CD14-positive monocyte (primary cell): ENCODE data around the gene CPS1. TPM values are rescaled to one million over a fixed set of nuclear protein-coding genes. Genes with fewer than 3 reads are reported as not detected.

Source experiments
- DNase-seq, 3 donors: peaks; one replicate each; pipeline ENCODE4 v3.0.0-alpha.2; 2011 to 2022
- H2AFZ ChIP-seq: 2 replicates; pipeline ENCODE4 v1.6.0; 2012; ENCODE audit warnings: mild to moderate bottlenecking, low read depth, low read length, inconsistent platforms; ENCODE audit not compliant: insufficient read depth, poor library complexity, severe bottlenecking
- H3K27ac ChIP-seq, 2 donors: 1 replicate in 1 of 2; 2 replicates in 1 of 2; pipeline ENCODE4 v1.5.1; 2012 to 2013; ENCODE audit warnings: low read length in 2 of 2, control low read depth in 1 of 2, inconsistent platforms in 1 of 2, low read depth in 1 of 2, mild to moderate bottlenecking in 1 of 2
- H3K27me3 ChIP-seq, 2 donors: one replicate each; pipeline versions ENCODE4 v1.6.0 to v1.6.1; 2011 to 2013; ENCODE audit warnings: low read length in 2 of 2; ENCODE audit not compliant: control insufficient read depth in 2 of 2, insufficient read depth in 2 of 2
- H3K36me3 ChIP-seq, 2 donors: replicated peaks in 1 of 2; 1 replicate in 1 of 2; 2 replicates in 1 of 2; pipeline versions ENCODE4 v1.5.1 to v1.6.1; 2012 to 2013; ENCODE audit warnings: low read length in 2 of 2, control low read depth in 1 of 2, inconsistent platforms in 1 of 2, mild to moderate bottlenecking in 1 of 2; ENCODE audit not compliant: insufficient read depth in 2 of 2, control insufficient read depth in 1 of 2
- H3K4me1 ChIP-seq, 2 donors: 1 replicate in 1 of 2; 2 replicates in 1 of 2; pipeline versions ENCODE4 v1.5.1 to v1.6.1; 2012 to 2013; ENCODE audit warnings: low read length in 2 of 2, control low read depth in 1 of 2, inconsistent platforms in 1 of 2, mild to moderate bottlenecking in 1 of 2, moderate library complexity in 1 of 2; ENCODE audit not compliant: insufficient read depth in 2 of 2, control insufficient read depth in 1 of 2
- H3K4me2 ChIP-seq: replicated peaks from 2 replicates; pipeline ENCODE3; 2012; ENCODE audit warnings: low read length, moderate library complexity, mild to moderate bottlenecking; ENCODE audit not compliant: poor library complexity, severe bottlenecking; ENCODE audit errors: extremely low read depth
- H3K4me3 ChIP-seq, 3 experiments: fragments of 200-600 bp in 1 of 3; sonication (generic) in 1 of 3; replicated peaks in 1 of 3; 1 replicate in 2 of 3; 2 replicates in 1 of 3; pipeline ENCODE4 v1.5.1; 2011 to 2013; ENCODE audit warnings: low read length in 3 of 3, mild to moderate bottlenecking in 3 of 3, control low read depth in 2 of 3, low read depth in 2 of 3, inconsistent platforms in 1 of 3, moderate library complexity in 1 of 3
- H3K79me2 ChIP-seq: 2 replicates; pipeline ENCODE4 v1.6.0; 2012; ENCODE audit warnings: mild to moderate bottlenecking, control low read depth, inconsistent platforms, low read length, moderate library complexity; ENCODE audit not compliant: insufficient read depth
- H3K9ac ChIP-seq: 2 replicates; pipeline ENCODE4 v1.6.0; 2017; ENCODE audit warnings: low read length, mild to moderate bottlenecking; ENCODE audit not compliant: insufficient read depth, poor library complexity, severe bottlenecking
- H3K9me3 ChIP-seq, 2 donors: replicated peaks in 1 of 2; 1 replicate in 1 of 2; 2 replicates in 1 of 2; pipeline versions ENCODE4 v1.5.1 to v1.6.1; 2012 to 2013; ENCODE audit warnings: low read length in 2 of 2, control low read depth in 1 of 2; ENCODE audit not compliant: control insufficient read depth in 1 of 2, insufficient read depth in 1 of 2
- H4K20me1 ChIP-seq: 2 replicates; pipeline ENCODE4 v1.6.0; 2012; ENCODE audit warnings: mild to moderate bottlenecking, low read length, control low read depth, moderate library complexity; ENCODE audit not compliant: insufficient read depth
- H3K27ac Mint-ChIP-seq, 7 donors: one replicate each; pipeline ENCODE4 v1.8.0; 2020; ENCODE audit warnings: mild to moderate bottlenecking in 7 of 7, mixed read lengths in 7 of 7, moderate library complexity in 6 of 7, inconsistent platforms in 2 of 7
- H3K27me3 Mint-ChIP-seq, 3 donors: one replicate each; pipeline ENCODE4 v1.8.0; 2021 to 2022; ENCODE audit warnings: low read depth in 3 of 3, mild to moderate bottlenecking in 3 of 3, mixed read lengths in 3 of 3, moderate library complexity in 3 of 3, inconsistent platforms in 1 of 3
- H3K36me3 Mint-ChIP-seq, 2 donors: one replicate each; pipeline ENCODE4 v1.8.0; 2020; ENCODE audit warnings: mixed read lengths in 2 of 2, inconsistent platforms in 1 of 2, mild to moderate bottlenecking in 1 of 2
- H3K4me1 Mint-ChIP-seq: one replicate; pipeline ENCODE4 v1.8.0; 2020; ENCODE audit warnings: mild to moderate bottlenecking, mixed read lengths
- H3K4me3 Mint-ChIP-seq, 2 donors: one replicate each; pipeline ENCODE4 v1.8.0; 2020; ENCODE audit warnings: mild to moderate bottlenecking in 2 of 2, mixed read lengths in 2 of 2, moderate library complexity in 1 of 2
- H3K9me3 Mint-ChIP-seq, 7 donors: one replicate each; pipeline ENCODE4 v1.8.0; 2020 to 2022; ENCODE audit warnings: mixed read lengths in 7 of 7, mild to moderate bottlenecking in 6 of 7, moderate library complexity in 6 of 7, inconsistent platforms in 2 of 7
- CTCF ChIP-seq: fragments of 200-600 bp; IDR thresholded peaks from one replicate; pipeline ENCODE4 v1.8.0; 2022; ENCODE audit warnings: antibody characterized with exemption, mild to moderate bottlenecking
- WGBS: methylation state at CpG from one replicate; pipeline ENCODE4 v1.1.5; 2013; ENCODE audit warnings: missing lambda C conversion rate; ENCODE audit not compliant: insufficient coverage; 5-methylcytosine and 5-hydroxymethylcytosine counted together
- intact Hi-C, 2 donors: fragments of 100-400 bp; cut with micrococcal nuclease; formaldehyde crosslinking; loops; one replicate each; pipeline versions ENCODE4 v1.15.0 to v1.15.1; 2023
- polyA plus RNA-seq, 3 donors: library from polyadenylated mRNA; depleted of rRNA in 1 of 3; unstranded in 2 of 3; stranded (reverse) in 1 of 3; fragments of 300-500 nt in 2 of 3; fragments of >200 nt in 1 of 3; fragmentation: Illumina TruSeq in 2 of 3; gene quantifications; 1 replicate in 2 of 3; 2 replicates in 1 of 3; pipeline ENCODE4 v1.2.3, GENCODE V29; 2012 to 2021

CPS1 gene
- polyA plus RNA-seq, 3 donors = not detected

DNA sequence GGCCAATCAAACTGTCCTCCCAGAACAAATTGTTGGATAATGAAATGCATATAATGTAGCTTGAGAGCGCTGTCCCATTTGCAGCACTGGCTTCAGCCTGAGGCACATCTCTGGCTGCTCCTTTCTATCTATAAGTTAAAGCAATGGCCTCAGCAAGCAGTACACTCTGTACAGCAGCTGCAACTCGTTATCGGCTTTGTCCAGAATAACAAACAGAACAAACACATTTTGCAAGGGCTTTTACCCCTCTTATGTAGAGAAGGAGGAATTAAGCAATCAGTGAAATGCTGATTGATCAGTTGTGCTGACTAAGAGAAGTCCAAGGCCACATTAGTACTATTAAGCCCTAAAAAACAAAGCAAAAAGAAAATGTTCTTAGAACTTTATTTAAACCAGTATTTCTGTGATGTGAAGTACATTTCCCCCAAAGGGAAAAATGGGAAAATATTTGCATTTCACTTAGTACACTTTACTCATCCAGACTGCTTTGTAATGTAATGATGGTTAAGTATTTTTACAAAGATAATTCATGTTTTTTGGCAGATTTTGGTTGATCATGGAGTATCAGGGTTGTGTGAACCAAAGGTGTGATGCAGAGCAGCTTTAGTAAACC is 15.0 kb upstream of the CPS1 start:
- peaks cover 0 to 3% (median 1%) of the 10 kb centered on the region in 3 donors for H3K27me3 Mint-ChIP-seq
- H3K27ac ChIP-seq = no peak overlapping the region
- no peaks in the 10 kb centered on the region for H4K20me1 ChIP-seq
- H3K9me3 Mint-ChIP-seq = peaks cover 0 to 1% (median 0%) of the 10 kb centered on the region in 7 donors
- no peaks in the 10 kb centered on the region for H3K4me1 Mint-ChIP-seq
- DNase-seq = no peak
- TF ChIP-seq CTCF = no peak
- no peaks in the 10 kb centered on the region for H3K9me3 ChIP-seq
- no peaks in the 10 kb centered on the region for H3K27me3 ChIP-seq
- no peaks in the 10 kb centered on the region for H3K4me1 ChIP-seq
- no CpG with 5 or more reads among the region's 3 CpGs for WGBS
- no peaks in the 10 kb centered on the region for H3K36me3 Mint-ChIP-seq
- intact Hi-C loops = no loop called here
- H3K4me3 ChIP-seq = no peak overlapping the region
- no peak overlapping the region for H3K4me3 Mint-ChIP-seq
- no peak overlapping the region for H2AFZ ChIP-seq
- H3K9ac ChIP-seq = no peak overlapping the region
- no peak overlapping the region for H3K4me2 ChIP-seq
- no peaks in the 10 kb centered on the region for H3K79me2 ChIP-seq
- no peak overlapping the region for H3K27ac Mint-ChIP-seq
- no peaks in the 10 kb centered on the region for H3K36me3 ChIP-seq

DNA sequence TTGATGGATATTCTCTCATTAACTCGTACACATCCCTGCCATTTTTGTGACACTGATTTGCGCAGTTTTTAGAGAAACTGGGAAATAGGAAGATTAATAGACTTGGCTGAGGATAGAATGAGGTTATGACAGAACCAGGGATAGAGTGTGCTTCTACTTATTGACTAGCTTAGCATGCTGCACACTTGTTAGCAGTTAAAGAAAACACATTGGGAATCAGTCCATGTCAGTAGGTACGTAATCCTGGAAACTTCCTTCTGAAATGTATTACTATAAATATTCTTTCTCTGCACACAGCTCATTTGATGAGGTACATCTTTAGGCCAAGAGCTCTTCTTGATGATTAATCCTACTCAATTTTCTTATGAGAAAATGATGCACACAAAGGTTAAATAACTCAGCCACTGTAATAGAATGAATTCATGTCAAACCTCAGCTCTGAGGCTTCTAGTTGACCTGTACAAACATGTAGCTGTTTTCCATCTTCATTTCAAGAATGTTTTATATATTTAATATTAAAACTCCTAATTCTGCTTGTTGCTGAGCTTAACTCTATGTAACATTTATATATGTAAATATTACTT is 12.3 kb upstream of the CPS1 start:
- H3K27me3 Mint-ChIP-seq = peaks cover 0 to 3% (median 1%) of the 10 kb centered on the region in 3 donors
- H3K9me3 ChIP-seq = no peaks in the 10 kb centered on the region
- H3K27ac Mint-ChIP-seq = no peak overlapping the region
- no peak overlapping the region for H2AFZ ChIP-seq
- H3K27me3 ChIP-seq = no peaks in the 10 kb centered on the region
- H3K36me3 ChIP-seq = no peaks in the 10 kb centered on the region
- no peaks in the 10 kb centered on the region for H3K36me3 Mint-ChIP-seq
- intact Hi-C loops = no loop called here
- no peak overlapping the region for H3K9ac ChIP-seq
- no peaks in the 10 kb centered on the region for H3K4me1 ChIP-seq
- TF ChIP-seq CTCF = no peak
- no peak overlapping the region for H3K27ac ChIP-seq
- DNase-seq = no peak
- no peaks in the 10 kb centered on the region for H3K79me2 ChIP-seq
- H4K20me1 ChIP-seq = no peaks in the 10 kb centered on the region
- H3K4me3 ChIP-seq = no peak overlapping the region
- no peaks in the 10 kb centered on the region for H3K4me1 Mint-ChIP-seq
- H3K4me2 ChIP-seq = no peak overlapping the region
- no peaks in the 10 kb centered on the region for H3K9me3 Mint-ChIP-seq
- no peak overlapping the region for H3K4me3 Mint-ChIP-seq
- no CpG with 5 or more reads among the region's 3 CpGs for WGBS
